Thoracic aorta (tissue), 2 donors: Measurements from ENCODE around the gene MAP1LC3B. TPM values are rescaled to one million over a fixed set of nuclear protein-coding genes. Genes with fewer than 3 reads are reported as not detected.

ENCODE experiments used
- ATAC-seq: fragments of 150-250 bp; one replicate; pipeline ENCODE4 v1.8.0; 2017; ENCODE audit warnings: low read depth; ENCODE audit not compliant: insufficient number of reproducible peaks, low FRiP score
- DNase-seq: peaks from one replicate; pipeline ENCODE4 v3.0.0-alpha.2; 2020; ENCODE audit warnings: low spot score
- H3K27ac ChIP-seq, 2 donors: fragments of 200-600 bp; sonication (generic); 1 replicate in 1 of 2; 2 replicates in 1 of 2; pipeline ENCODE4 v1.5.1; 2016; ENCODE audit warnings: mild to moderate bottlenecking in 2 of 2, moderate library complexity in 2 of 2
- H3K27me3 ChIP-seq: fragments of 200-600 bp; sonication (generic); replicated peaks from 2 replicates; pipeline ENCODE4 v1.6.0; 2016; ENCODE audit warnings: mild to moderate bottlenecking; ENCODE audit not compliant: insufficient read depth
- H3K36me3 ChIP-seq: fragments of 200-600 bp; sonication (generic); one replicate; pipeline ENCODE4 v1.5.1; 2016
- H3K4me1 ChIP-seq, 2 donors: fragments of 200-600 bp; sonication (generic); 1 replicate in 1 of 2; 2 replicates in 1 of 2; pipeline versions ENCODE4 v1.5.1 to v1.6.0; 2016; ENCODE audit warnings: low read depth in 2 of 2, mild to moderate bottlenecking in 1 of 2; ENCODE audit not compliant: control insufficient read depth in 1 of 2
- H3K4me3 ChIP-seq: fragments of 200-600 bp; sonication (generic); 2 replicates; pipeline ENCODE4 v1.5.1; 2016; ENCODE audit warnings: mild to moderate bottlenecking
- H3K9me3 ChIP-seq: fragments of 200-600 bp; sonication (generic); 2 replicates; pipeline ENCODE4 v1.5.1; 2016
- total RNA-seq, 2 donors: library from RNA; depleted of rRNA; stranded (reverse); fragments of >200 nt; gene quantifications; one replicate each; pipeline versions ENCODE4 v1.1.0 to v1.2.3, GENCODE V29; 2016
- TF ChIP-seq, protein P1 (sequence below): fragments of 200-600 bp; sonication (generic); IDR thresholded peaks from one replicate; pipeline ENCODE4 v1.5.1; 2019; ENCODE audit warnings: antibody characterized with exemption

Gene MAP1LC3B
- total RNA-seq, 2 donors from 2014 or later, result 65.4 to 80.4 TPM

DNA sequence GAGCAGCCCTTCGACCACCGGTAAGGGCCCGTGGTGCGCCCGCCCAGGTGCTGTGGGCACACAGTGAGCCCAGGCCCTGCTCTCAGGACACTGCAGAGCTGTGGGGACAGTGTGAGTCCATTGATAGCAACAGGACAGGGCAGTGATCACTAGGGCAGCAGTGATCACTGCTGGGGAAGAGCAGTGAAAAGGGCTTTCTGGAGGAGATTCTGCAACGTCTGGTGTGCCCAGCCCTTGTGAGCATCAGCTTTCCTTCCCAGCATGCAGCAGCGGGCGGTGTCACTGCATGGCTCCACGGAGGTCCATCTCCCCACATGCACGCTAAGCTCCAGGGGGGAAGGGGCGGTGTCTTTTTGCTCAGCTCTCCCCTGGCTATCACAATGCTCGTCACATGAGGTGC is 32.1 kb downstream of the MAP1LC3B start:
- no peak overlapping the region for H3K4me3 ChIP-seq
- DNase-seq (no peak), ATAC-seq (no peak)
- H3K27me3 ChIP-seq, result no peaks in the 10 kb centered on the region
- peaks cover 24% of the 10 kb centered on the region for H3K36me3 ChIP-seq
- TF ChIP-seq, protein P1, sequence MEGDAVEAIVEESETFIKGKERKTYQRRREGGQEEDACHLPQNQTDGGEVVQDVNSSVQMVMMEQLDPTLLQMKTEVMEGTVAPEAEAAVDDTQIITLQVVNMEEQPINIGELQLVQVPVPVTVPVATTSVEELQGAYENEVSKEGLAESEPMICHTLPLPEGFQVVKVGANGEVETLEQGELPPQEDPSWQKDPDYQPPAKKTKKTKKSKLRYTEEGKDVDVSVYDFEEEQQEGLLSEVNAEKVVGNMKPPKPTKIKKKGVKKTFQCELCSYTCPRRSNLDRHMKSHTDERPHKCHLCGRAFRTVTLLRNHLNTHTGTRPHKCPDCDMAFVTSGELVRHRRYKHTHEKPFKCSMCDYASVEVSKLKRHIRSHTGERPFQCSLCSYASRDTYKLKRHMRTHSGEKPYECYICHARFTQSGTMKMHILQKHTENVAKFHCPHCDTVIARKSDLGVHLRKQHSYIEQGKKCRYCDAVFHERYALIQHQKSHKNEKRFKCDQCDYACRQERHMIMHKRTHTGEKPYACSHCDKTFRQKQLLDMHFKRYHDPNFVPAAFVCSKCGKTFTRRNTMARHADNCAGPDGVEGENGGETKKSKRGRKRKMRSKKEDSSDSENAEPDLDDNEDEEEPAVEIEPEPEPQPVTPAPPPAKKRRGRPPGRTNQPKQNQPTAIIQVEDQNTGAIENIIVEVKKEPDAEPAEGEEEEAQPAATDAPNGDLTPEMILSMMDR, result no peak
- no peaks in the 10 kb centered on the region for H3K9me3 ChIP-seq
- H3K4me1 ChIP-seq, result no peaks in the 10 kb centered on the region
- H3K27ac ChIP-seq, result no peak overlapping the region

DNA sequence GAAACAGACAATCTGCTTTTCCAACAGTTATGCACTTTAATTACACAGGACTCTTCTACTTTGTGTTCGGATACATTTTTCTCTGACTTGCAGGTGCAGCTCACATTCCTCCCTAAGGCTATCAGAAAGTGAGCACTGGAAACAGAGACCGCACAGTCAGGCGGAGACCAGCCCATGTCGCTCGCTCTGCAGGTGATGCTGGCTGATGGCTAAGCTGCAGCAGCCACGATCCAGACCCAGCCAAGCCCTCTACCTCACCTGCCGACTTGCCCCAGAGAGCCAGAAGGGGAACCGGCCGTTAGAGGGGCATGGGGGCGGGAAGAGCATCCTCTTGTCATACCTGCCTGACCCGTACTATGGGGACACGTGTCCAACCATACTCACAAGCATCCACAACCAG is 33.8 kb downstream of the MAP1LC3B start:
- Histone ChIP-seq H3K4me3 (no peak overlapping the region), H3K36me3 (peaks cover 16% of the 10 kb centered on the region)

DNA sequence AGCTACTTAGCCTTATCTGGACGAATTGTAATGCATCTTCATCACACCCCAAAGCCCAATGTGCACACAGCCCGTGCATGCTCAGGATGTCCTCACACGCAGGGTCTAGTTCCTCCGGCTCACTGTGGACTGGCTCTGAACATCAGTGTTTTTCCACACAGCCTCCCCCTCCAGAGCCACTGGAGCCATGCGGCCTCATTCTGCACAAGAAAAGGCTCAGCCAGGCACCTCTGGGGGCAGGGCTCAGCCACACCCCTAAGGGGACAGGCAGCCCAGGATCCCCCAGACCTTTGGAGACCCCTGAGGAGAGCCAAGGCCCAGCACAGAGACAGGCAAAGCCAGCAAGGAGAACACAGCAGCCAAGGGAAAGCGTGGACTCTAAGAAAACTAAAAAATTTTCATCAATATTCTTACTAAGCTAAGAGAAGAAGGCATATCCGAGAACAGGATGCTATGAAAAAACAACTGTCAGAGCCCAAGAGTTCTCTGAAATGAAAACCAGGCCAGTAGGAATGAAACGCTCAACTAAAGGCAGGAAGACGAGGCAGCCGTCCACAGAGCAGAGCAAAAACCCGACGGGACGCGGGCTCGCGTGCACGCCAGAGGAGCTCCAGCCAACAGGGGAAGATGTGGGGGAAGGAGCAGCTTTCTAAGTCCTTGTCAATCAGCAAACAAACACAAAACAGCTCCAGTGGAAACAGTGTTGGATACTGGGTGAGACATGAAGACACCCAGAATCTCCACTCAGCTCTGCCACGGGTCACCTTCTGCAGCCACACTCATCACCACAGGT is 34.5 kb downstream of the MAP1LC3B start:
- H3K4me1 ChIP-seq, result no peaks in the 10 kb centered on the region
- no peak overlapping the region for H3K4me3 ChIP-seq
- TF ChIP-seq, protein P1, result no peak
- DNase-seq (no peak), ATAC-seq (no peak)
- no peaks in the 10 kb centered on the region for H3K27me3 ChIP-seq
- H3K9me3 ChIP-seq, result no peaks in the 10 kb centered on the region
- no peak overlapping the region for H3K27ac ChIP-seq
- peaks cover 16% of the 10 kb centered on the region for H3K36me3 ChIP-seq

More for the DNA sequence above, 33.8 kb downstream of the MAP1LC3B start:
- H3K4me1 ChIP-seq, result no peaks in the 10 kb centered on the region
- no peaks in the 10 kb centered on the region for H3K27me3 ChIP-seq
- no peak for ATAC-seq
- no peak for DNase-seq
- H3K9me3 ChIP-seq, result no peaks in the 10 kb centered on the region
- H3K27ac ChIP-seq, result no peak overlapping the region
- TF ChIP-seq, protein P1, result no peak

DNA sequence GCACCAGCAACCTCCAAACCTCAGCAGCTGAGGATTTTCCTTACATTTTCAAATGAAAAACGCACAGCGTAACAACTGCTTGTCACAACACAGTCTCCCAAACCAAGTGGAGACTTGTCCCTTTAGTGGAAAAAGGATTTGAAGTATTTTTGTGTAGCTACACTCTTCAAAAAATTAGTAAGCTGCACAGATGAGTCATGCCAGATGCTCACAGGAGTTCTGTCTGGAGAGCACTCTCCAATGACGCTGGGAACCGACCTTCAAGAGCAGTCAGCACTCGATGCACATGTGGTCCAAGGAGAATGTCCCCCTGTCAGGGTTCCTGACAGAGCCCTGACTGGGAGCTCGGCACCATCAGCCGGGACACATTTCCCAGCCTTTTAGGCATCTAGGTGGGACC is 39.8 kb downstream of the MAP1LC3B start:
- peaks cover 14 to 21% of the 10 kb centered on the region in 2 donors for H3K4me1 ChIP-seq
- no peak overlapping the region for H3K27ac ChIP-seq
- no peaks in the 10 kb centered on the region for H3K9me3 ChIP-seq
- H3K36me3 ChIP-seq, result no peaks in the 10 kb centered on the region
- no peak for ATAC-seq
- TF ChIP-seq, protein P1, result no peak
- H3K27me3 ChIP-seq, result no peaks in the 10 kb centered on the region
- H3K4me3 ChIP-seq, result no peak overlapping the region
- no peak for DNase-seq

DNA sequence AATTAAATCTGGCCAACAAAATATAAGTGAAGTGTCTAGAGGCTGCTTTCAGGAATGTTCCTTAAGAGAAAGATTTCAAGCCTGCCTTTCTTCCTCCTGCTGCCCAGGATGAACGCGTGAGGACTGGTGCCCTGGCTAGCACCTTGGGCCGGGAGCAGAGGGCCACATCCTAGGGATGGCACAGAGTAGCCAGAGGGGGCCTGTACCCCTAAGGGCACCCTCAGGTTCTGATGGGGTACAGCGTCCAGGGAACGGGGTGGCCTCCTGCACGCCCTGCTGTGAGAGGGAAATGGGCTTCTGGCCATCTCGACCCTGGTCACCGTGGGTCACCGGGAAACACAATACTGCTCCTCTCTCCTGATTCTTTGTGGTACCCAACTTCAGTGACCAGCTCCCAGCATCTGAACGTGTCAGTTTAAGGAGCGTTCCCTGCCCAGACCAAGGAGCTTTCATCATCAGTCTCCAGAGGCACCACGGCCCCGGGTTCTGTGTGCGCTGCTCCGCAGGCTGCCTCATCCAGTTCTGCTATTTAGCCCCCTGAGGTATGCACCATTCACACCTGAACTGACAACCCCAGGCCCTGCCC is 40.3 kb downstream of the MAP1LC3B start:
- TF ChIP-seq, protein P1, result no peak
- DNase-seq, result no peak
- H3K27ac ChIP-seq, result no peak overlapping the region
- H3K4me1 ChIP-seq, result peaks cover 14 to 26% of the 10 kb centered on the region in 2 donors
- no peaks in the 10 kb centered on the region for H3K27me3 ChIP-seq
- ATAC-seq, result no peak
- H3K9me3 ChIP-seq, result no peaks in the 10 kb centered on the region
- no peaks in the 10 kb centered on the region for H3K36me3 ChIP-seq
- no peak overlapping the region for H3K4me3 ChIP-seq
